ENCODE measurements around the gene CCNB1IP1. TPM values are rescaled to one million over a fixed set of nuclear protein-coding genes. Genes with fewer than 3 reads are reported as not detected.

CCNB1IP1 gene
- total RNA-seq, 1 experiment from 2014 or later, result 121 TPM

- H3K9me3 ChIP-seq (ENCODE audit: low read depth, low read length, poor library complexity, severe bottlenecking), result no peaks in the 10 kb centered on the region
- POLR2A ChIA-PET (ENCODE audit: low non-redundant PET), result no interaction called here
- no peak for DNase-seq (ENCODE audit: low spot score)
- H3K36me3 ChIP-seq (ENCODE audit: insufficient read depth, low read length, poor library complexity, severe bottlenecking), result peaks cover 75% of the 10 kb centered on the region
- no peak overlapping the region for H3K27ac ChIP-seq (ENCODE audit: low read depth, low read length, poor library complexity, severe bottlenecking)
- no peak for TF ChIP-seq EZH2 (IDR thresholded peaks at IDR 0.05; ENCODE audit: borderline replicate concordance, low read depth, low read length, poor library complexity, severe bottlenecking)
- no peak for TF ChIP-seq CTCF (conservative IDR thresholded peaks at IDR 0.05; ENCODE audit: low read depth, low read length)
- intact Hi-C loops (cut with micrococcal nuclease; ENCODE audit: unreplicated experiment), result no loop called here
- H3K4me1 ChIP-seq (ENCODE audit: insufficient read depth, low read length, poor library complexity, severe bottlenecking), result peaks cover 4% of the 10 kb centered on the region
- no TSS peak for BruUV-seq (replicated peaks)
- no peaks in the 10 kb centered on the region for H3K27me3 ChIP-seq (replicated peaks; ENCODE audit: insufficient read depth, low read depth, low read length, poor library complexity)
- CTCF ChIA-PET, result no interaction called here
- H3K4me3 ChIP-seq (ENCODE audit: low read depth, low read length, poor library complexity, severe bottlenecking), result no peak overlapping the region
These were observed 14.7 kb upstream of the CCNB1IP1 start for GRCh38 chr14:20347747-20348146.

DNA sequence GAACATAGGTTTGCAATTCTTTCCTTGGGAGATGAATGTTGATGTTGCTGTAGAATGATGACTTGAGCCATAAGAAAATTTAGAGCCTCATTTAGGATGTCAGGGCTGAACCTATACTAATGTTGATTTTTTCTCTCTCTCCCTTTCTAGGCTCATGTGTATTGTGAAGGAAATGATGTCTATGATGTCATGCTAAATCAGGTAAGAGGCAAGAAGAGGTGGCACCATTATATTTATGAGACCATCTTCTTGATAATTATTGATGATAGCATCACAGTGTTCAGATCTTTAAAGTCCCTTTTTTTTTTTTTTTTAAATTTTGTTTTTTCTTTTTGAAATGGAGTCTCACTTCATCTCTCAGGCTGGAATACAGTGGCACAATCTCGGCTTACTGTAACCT, 13.6 kb upstream of the CCNB1IP1 start:
- CTCF ChIA-PET, result no interaction called here
- POLR2A ChIA-PET (ENCODE audit: low non-redundant PET), result no interaction called here
- H3K27ac ChIP-seq (ENCODE audit: low read depth, low read length, poor library complexity, severe bottlenecking), result no peak overlapping the region
- H3K36me3 ChIP-seq (ENCODE audit: insufficient read depth, low read length, poor library complexity, severe bottlenecking), result peaks cover 65% of the 10 kb centered on the region
- intact Hi-C loops (cut with micrococcal nuclease; ENCODE audit: unreplicated experiment), result no loop called here
- no peak for DNase-seq (ENCODE audit: low spot score)
- H3K4me1 ChIP-seq (ENCODE audit: insufficient read depth, low read length, poor library complexity, severe bottlenecking), result peaks cover 4% of the 10 kb centered on the region
- no peaks in the 10 kb centered on the region for H3K27me3 ChIP-seq (replicated peaks; ENCODE audit: insufficient read depth, low read depth, low read length, poor library complexity)
- H3K4me3 ChIP-seq (ENCODE audit: low read depth, low read length, poor library complexity, severe bottlenecking), result no peak overlapping the region
- BruUV-seq (replicated peaks), result no TSS peak
- TF ChIP-seq EZH2 (IDR thresholded peaks at IDR 0.05; ENCODE audit: borderline replicate concordance, low read depth, low read length, poor library complexity, severe bottlenecking) (no peak), CTCF (conservative IDR thresholded peaks at IDR 0.05; ENCODE audit: low read depth, low read length) (no peak)
- no peaks in the 10 kb centered on the region for H3K9me3 ChIP-seq (ENCODE audit: low read depth, low read length, poor library complexity, severe bottlenecking)

GRCh38 chr14:20345366-20345765, 12.3 kb upstream of the CCNB1IP1 start:
- no peaks in the 10 kb centered on the region for H3K27me3 ChIP-seq (replicated peaks; ENCODE audit: insufficient read depth, low read depth, low read length, poor library complexity)
- H3K36me3 ChIP-seq (ENCODE audit: insufficient read depth, low read length, poor library complexity, severe bottlenecking), result peaks cover 52% of the 10 kb centered on the region
- no peak for DNase-seq (ENCODE audit: low spot score)
- no peaks in the 10 kb centered on the region for H3K9me3 ChIP-seq (ENCODE audit: low read depth, low read length, poor library complexity, severe bottlenecking)
- no peak overlapping the region for H3K4me3 ChIP-seq (ENCODE audit: low read depth, low read length, poor library complexity, severe bottlenecking)
- no peak overlapping the region for H3K27ac ChIP-seq (ENCODE audit: low read depth, low read length, poor library complexity, severe bottlenecking)
- no TSS peak for BruUV-seq (replicated peaks)
- H3K4me1 ChIP-seq (ENCODE audit: insufficient read depth, low read length, poor library complexity, severe bottlenecking), result peaks cover 4% of the 10 kb centered on the region
- ChIA-PET POLR2A (ENCODE audit: low non-redundant PET) (no interaction called here), CTCF (no interaction called here)
- intact Hi-C loops (cut with micrococcal nuclease; ENCODE audit: unreplicated experiment), result no loop called here
- TF ChIP-seq CTCF (conservative IDR thresholded peaks at IDR 0.05; ENCODE audit: low read depth, low read length) (no peak), EZH2 (IDR thresholded peaks at IDR 0.05; ENCODE audit: borderline replicate concordance, low read depth, low read length, poor library complexity, severe bottlenecking) (no peak)

Measured in A673 (cell line).